ENCODE data around the gene GRK1.

DNA sequence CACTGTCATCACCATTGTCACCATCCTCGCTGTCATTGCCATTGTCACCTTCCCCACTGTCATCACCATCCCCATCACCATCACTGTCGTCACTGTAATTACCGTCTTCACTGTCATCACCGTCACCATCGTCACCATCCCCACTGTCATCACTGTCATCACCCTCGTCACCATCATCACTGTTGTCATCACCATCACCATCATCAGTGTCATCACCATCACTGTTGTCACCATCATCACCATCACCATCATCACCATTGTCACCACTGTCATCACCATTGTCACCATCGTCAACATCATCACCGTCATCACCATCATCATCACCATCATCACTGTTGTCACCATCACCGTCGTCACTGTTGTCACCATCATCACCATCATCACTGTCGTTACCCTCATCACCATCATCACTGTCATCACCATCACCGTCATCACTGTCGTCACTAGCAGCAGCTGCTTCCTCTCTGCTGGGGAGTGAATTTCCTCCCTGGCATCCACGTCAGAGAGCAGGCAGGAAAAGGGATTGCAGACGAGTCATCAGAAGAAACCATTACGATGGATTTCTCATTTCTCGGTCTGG is 119.3 kb downstream of the GRK1 start:
- TF ChIP-seq POLR2A (IDR thresholded peaks at IDR 0.05; ENCODE audit: insufficient read depth in 1 of 2, low read depth in 2 of 2, low read length in 2 of 2) (no peak), ZNF362 (CRISPR knock-in tag; IDR thresholded peaks at IDR 0.05; ENCODE audit: borderline replicate concordance) (no peak), YY1 (IDR thresholded peaks at IDR 0.05; ENCODE audit: insufficient read depth, insufficient replicate concordance, low read depth, low read length) (no peak), EZH2 (conservative IDR thresholded peaks at IDR 0.05; ENCODE audit: low read depth, low read length) (no peak), ZNF780A (CRISPR knock-in tag; IDR thresholded peaks at IDR 0.05) (no peak), PATZ1 (CRISPR knock-in tag; IDR thresholded peaks at IDR 0.05) (no peak)
- TF ChIP-seq, protein P1, sequence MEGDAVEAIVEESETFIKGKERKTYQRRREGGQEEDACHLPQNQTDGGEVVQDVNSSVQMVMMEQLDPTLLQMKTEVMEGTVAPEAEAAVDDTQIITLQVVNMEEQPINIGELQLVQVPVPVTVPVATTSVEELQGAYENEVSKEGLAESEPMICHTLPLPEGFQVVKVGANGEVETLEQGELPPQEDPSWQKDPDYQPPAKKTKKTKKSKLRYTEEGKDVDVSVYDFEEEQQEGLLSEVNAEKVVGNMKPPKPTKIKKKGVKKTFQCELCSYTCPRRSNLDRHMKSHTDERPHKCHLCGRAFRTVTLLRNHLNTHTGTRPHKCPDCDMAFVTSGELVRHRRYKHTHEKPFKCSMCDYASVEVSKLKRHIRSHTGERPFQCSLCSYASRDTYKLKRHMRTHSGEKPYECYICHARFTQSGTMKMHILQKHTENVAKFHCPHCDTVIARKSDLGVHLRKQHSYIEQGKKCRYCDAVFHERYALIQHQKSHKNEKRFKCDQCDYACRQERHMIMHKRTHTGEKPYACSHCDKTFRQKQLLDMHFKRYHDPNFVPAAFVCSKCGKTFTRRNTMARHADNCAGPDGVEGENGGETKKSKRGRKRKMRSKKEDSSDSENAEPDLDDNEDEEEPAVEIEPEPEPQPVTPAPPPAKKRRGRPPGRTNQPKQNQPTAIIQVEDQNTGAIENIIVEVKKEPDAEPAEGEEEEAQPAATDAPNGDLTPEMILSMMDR (CRISPR knock-in tag; IDR thresholded peaks at IDR 0.05) = no peak

Data from HepG2 (cell line).